PC-9 (cell line): ENCODE results near the gene DENND4A. TPM values are rescaled to one million over a fixed set of nuclear protein-coding genes. Genes with fewer than 3 reads are reported as not detected.

Experiments used
- BruUV-seq: library from RNA; stranded (reverse); fragments of 400-500 nt; replicated peaks from 2 replicates; lab custom pipeline; 2021; lab: Mats Ljungman, UMichigan
- CTCF ChIA-PET: fragments of 300-600 bp; sonication (Branson Sonifier 250); formaldehyde crosslinking; loops from one replicate; lab custom pipeline; 2022; ENCODE audit warnings: antibody characterized with exemption; lab: Charles Lee
- POLR2A ChIA-PET: fragments of 300-600 bp; sonication (Branson Sonifier 250); formaldehyde crosslinking; loops from one replicate; lab custom pipeline; 2022; ENCODE audit warnings: antibody characterized with exemption; ENCODE audit not compliant: unreplicated experiment; lab: Charles Lee
- DNase-seq, 2 experiments: peaks; one replicate each; pipeline versions ENCODE4 v3.0.0 to v3.0.0-alpha.2; 2015 to 2022; ENCODE audit warnings: mixed read lengths in 1 of 2
- H2AFZ ChIP-seq: fragments of 200-600 bp; sonication (generic); 2 replicates; pipeline ENCODE4 v1.8.1; 2017; ENCODE audit warnings: antibody characterized with exemption
- H3F3A ChIP-seq: fragments of 200-600 bp; sonication (generic); 2 replicates; pipeline ENCODE4 v1.8.1; 2017; ENCODE audit warnings: antibody characterized with exemption, mild to moderate bottlenecking, low read depth; ENCODE audit not compliant: insufficient read depth
- H3K27ac ChIP-seq: fragments of 200-600 bp; sonication (generic); 2 replicates; pipeline ENCODE4 v1.6.1; 2016; ENCODE audit warnings: mixed run types
- H3K27me3 ChIP-seq: fragments of 200-600 bp; sonication (generic); 2 replicates; pipeline ENCODE4 v1.6.1; 2016; ENCODE audit warnings: low read depth, mixed run types; ENCODE audit not compliant: insufficient read depth
- H3K36me3 ChIP-seq: fragments of 200-600 bp; sonication (generic); 2 replicates; pipeline ENCODE4 v1.6.1; 2016; ENCODE audit warnings: low read depth, mixed run types
- H3K4me1 ChIP-seq: fragments of 200-600 bp; sonication (generic); replicated peaks from 2 replicates; pipeline ENCODE4 v1.6.1; 2016; ENCODE audit warnings: mixed run types; ENCODE audit not compliant: insufficient read depth
- H3K4me2 ChIP-seq: fragments of 200-600 bp; sonication (generic); 2 replicates; pipeline ENCODE4 v1.6.1; 2017; ENCODE audit warnings: mixed run types
- H3K4me3 ChIP-seq: fragments of 200-600 bp; sonication (generic); 2 replicates; pipeline ENCODE4 v1.6.1; 2016; ENCODE audit warnings: mixed run types
- H3K79me2 ChIP-seq: fragments of 200-600 bp; sonication (generic); 2 replicates; pipeline ENCODE4 v1.6.1; 2017; ENCODE audit warnings: low read depth, mixed run types
- H3K9me2 ChIP-seq: fragments of 200-600 bp; sonication (generic); 2 replicates; pipeline ENCODE4 v1.8.1; 2017; ENCODE audit warnings: mild to moderate bottlenecking; ENCODE audit not compliant: insufficient read depth
- H3K9me3 ChIP-seq: fragments of 200-600 bp; sonication (generic); 2 replicates; pipeline ENCODE4 v1.8.1; 2016; ENCODE audit warnings: low read depth; ENCODE audit not compliant: insufficient read depth
- H4K20me1 ChIP-seq: fragments of 200-600 bp; sonication (generic); 2 replicates; pipeline ENCODE4 v1.8.1; 2017; ENCODE audit not compliant: insufficient read depth
- EZH2 ChIP-seq: fragments of 200-600 bp; sonication (generic); IDR thresholded peaks from 2 replicates; pipeline ENCODE4 v1.8.0; 2017; ENCODE audit warnings: antibody characterized with exemption, low read depth
- intact Hi-C: fragments of 100-400 bp; cut with micrococcal nuclease; formaldehyde crosslinking; loops from one replicate; pipeline ENCODE4 v1.10.0; 2022; ENCODE audit not compliant: unreplicated experiment
- total RNA-seq: library from RNA; stranded (reverse); gene quantifications from 2 replicates; pipeline ENCODE4 v1.2.3, GENCODE V29; 2021
- TF ChIP-seq, protein P1 (sequence below): fragments of 200-600 bp; sonication (generic); conservative IDR thresholded peaks from 2 replicates; pipeline ENCODE4 v1.6.1; 2017; ENCODE audit warnings: mixed run types, antibody characterized with exemption, mild to moderate bottlenecking, moderate library complexity

Gene DENND4A
- total RNA-seq, 1 experiment from 2014 or later, result 16.3 TPM

GRCh38 chr15:65801229-65801805 is 9.2 kb upstream of the DENND4A start:
- Histone ChIP-seq H3K4me1 (peaks cover 7% of the 10 kb centered on the region), H2AFZ (no peak overlapping the region), H3K36me3 (no peaks in the 10 kb centered on the region), H3K4me3 (no peak overlapping the region), H3K27me3 (no peaks in the 10 kb centered on the region), H4K20me1 (no peaks in the 10 kb centered on the region), H3K4me2 (no peak overlapping the region), H3K27ac (no peak overlapping the region), H3K79me2 (no peaks in the 10 kb centered on the region), H3F3A (0 out of 2 replicates have a peak, but pooled peaks cover 5% of the 10 kb centered on the region), H3K9me3 (no peaks in the 10 kb centered on the region), H3K9me2 (no peaks in the 10 kb centered on the region)
- POLR2A ChIA-PET, result no interaction called here
- intact Hi-C loops, result no loop called here
- CTCF ChIA-PET, result no interaction called here
- BruUV-seq, result no TSS peak
- no peak for TF ChIP-seq EZH2
- TF ChIP-seq, protein P1, sequence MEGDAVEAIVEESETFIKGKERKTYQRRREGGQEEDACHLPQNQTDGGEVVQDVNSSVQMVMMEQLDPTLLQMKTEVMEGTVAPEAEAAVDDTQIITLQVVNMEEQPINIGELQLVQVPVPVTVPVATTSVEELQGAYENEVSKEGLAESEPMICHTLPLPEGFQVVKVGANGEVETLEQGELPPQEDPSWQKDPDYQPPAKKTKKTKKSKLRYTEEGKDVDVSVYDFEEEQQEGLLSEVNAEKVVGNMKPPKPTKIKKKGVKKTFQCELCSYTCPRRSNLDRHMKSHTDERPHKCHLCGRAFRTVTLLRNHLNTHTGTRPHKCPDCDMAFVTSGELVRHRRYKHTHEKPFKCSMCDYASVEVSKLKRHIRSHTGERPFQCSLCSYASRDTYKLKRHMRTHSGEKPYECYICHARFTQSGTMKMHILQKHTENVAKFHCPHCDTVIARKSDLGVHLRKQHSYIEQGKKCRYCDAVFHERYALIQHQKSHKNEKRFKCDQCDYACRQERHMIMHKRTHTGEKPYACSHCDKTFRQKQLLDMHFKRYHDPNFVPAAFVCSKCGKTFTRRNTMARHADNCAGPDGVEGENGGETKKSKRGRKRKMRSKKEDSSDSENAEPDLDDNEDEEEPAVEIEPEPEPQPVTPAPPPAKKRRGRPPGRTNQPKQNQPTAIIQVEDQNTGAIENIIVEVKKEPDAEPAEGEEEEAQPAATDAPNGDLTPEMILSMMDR, result no peak
- DNase-seq, result no peak

GRCh38 chr15:65796610-65797078 is 4.6 kb upstream of the DENND4A start:
- Histone ChIP-seq H4K20me1 (no peaks in the 10 kb centered on the region), H3K36me3 (no peaks in the 10 kb centered on the region), H3K27me3 (no peaks in the 10 kb centered on the region), H3K4me2 (peak overlapping the region; percentile 18; the same call in 1 of the 2 replicates), H3K4me1 (peaks cover 17% of the 10 kb centered on the region), H3K79me2 (no peaks in the 10 kb centered on the region), H3K4me3 (no peak overlapping the region), H3F3A (0 out of 2 replicates have a peak, but pooled peaks cover 5% of the 10 kb centered on the region), H3K27ac (peak overlapping the region; percentile 46), H3K9me3 (no peaks in the 10 kb centered on the region), H2AFZ (no peak overlapping the region), H3K9me2 (no peaks in the 10 kb centered on the region; the same call in 1 of the 2 replicates)
- CTCF ChIA-PET, result interaction anchor here (0.7 kb wide), 1 partner anchor 41 kb away, joined by 4 read pairs; no protein-coding TSS in a partner anchor
- DNase-seq, result peak in 1 of 2 experiments; percentile 73
- POLR2A ChIA-PET, result interaction anchor here (0.6 to 0.7 kb wide), 4 partner anchors 132 to 782 kb away, joined by 3 to 8 read pairs (median 5); no protein-coding TSS in a partner anchor
- intact Hi-C loops, result no loop called here
- no TSS peak for BruUV-seq
- no peak for TF ChIP-seq EZH2
- TF ChIP-seq, protein P1, result no peak

- Histone ChIP-seq H3K4me1 (peaks cover 19% of the 10 kb centered on the region), H3K79me2 (peaks cover 7% of the 10 kb centered on the region), H3K36me3 (no peaks in the 10 kb centered on the region), H4K20me1 (no peaks in the 10 kb centered on the region), H3F3A (0 out of 2 replicates have a peak, but pooled peaks cover 7% of the 10 kb centered on the region), H3K27me3 (no peaks in the 10 kb centered on the region), H3K4me3 (no peak overlapping the region), H3K9me3 (no peaks in the 10 kb centered on the region), H3K27ac (0 out of 2 replicates have a peak overlapping the region, but pooled peaks have one; percentile 18), H3K4me2 (no peak overlapping the region), H3K9me2 (no peaks in the 10 kb centered on the region; the same call in 1 of the 2 replicates), H2AFZ (no peak overlapping the region)
- no peak for TF ChIP-seq EZH2
- TF ChIP-seq, protein P1, result no peak
- CTCF ChIA-PET, result no interaction called here
- POLR2A ChIA-PET, result no interaction called here
- no TSS peak for BruUV-seq
- DNase-seq, result no peak
- intact Hi-C loops, result no loop called here
These were observed 3.6 kb upstream of the DENND4A start for GRCh38 chr15:65795663-65796216.
